SJCRH30 (cell line): ENCODE results near the gene TP53TG5. TPM values are rescaled to one million over a fixed set of nuclear protein-coding genes. Genes with fewer than 3 reads are reported as not detected.
A peak's percentile ranks its signal among the peaks of the same experiment; 100 is the strongest.
"Not testable (repeated sequence)": the region's sequence is repeated elsewhere in the genome, so short reads cannot be mapped to it uniquely, and the experiment has no call there.

Experiments
- DNase-seq, 2 experiments: peaks; one replicate each; pipeline ENCODE4 v3.0.0-alpha.2; 2015 to 2020
- H3K27ac ChIP-seq: fragments of 250-450 bp; sonication (Bioruptor Pico); 2 replicates; pipeline ENCODE4 v1.5.1; 2020; ENCODE audit warnings: mild to moderate bottlenecking, moderate library complexity
- H3K27me3 ChIP-seq: fragments of 250-450 bp; sonication (Bioruptor Pico); 2 replicates; pipeline ENCODE4 v1.5.1; 2020; ENCODE audit warnings: mild to moderate bottlenecking, moderate library complexity
- H3K36me3 ChIP-seq: fragments of 250-450 bp; sonication (Bioruptor Pico); 2 replicates; pipeline ENCODE4 v1.5.1; 2020; ENCODE audit warnings: mild to moderate bottlenecking, moderate library complexity
- H3K4me1 ChIP-seq: fragments of 250-450 bp; sonication (Bioruptor Pico); 2 replicates; pipeline ENCODE4 v1.5.1; 2020; ENCODE audit warnings: mild to moderate bottlenecking, moderate library complexity
- H3K4me3 ChIP-seq: fragments of 250-450 bp; sonication (Bioruptor Pico); 2 replicates; pipeline ENCODE4 v1.5.1; 2020; ENCODE audit warnings: mild to moderate bottlenecking, moderate library complexity
- H3K9me3 ChIP-seq: fragments of 250-450 bp; sonication (Bioruptor Pico); replicated peaks from 2 replicates; pipeline ENCODE4 v1.5.1; 2020; ENCODE audit warnings: mild to moderate bottlenecking, moderate library complexity
- total RNA-seq: library from RNA; depleted of rRNA; stranded (reverse); fragments of >200 nt; shearing (Covaris generic); gene quantifications from 2 replicates; pipeline ENCODE4 v1.2.3, GENCODE V29; 2014

Gene TP53TG5
- total RNA-seq, 1 experiment from 2014 or later: not detected

GRCh38 chr20:45365444-45365970 lies 12.6 kb downstream of the TP53TG5 start:
- Histone ChIP-seq H3K36me3 (peaks cover 7% of the 10 kb centered on the region; the same call in 1 of the 2 replicates), H3K9me3 (no peaks in the 10 kb centered on the region), H3K4me3 (no peak overlapping the region), H3K4me1 (peaks cover 11% of the 10 kb centered on the region), H3K27ac (no peak overlapping the region), H3K27me3 (no peaks in the 10 kb centered on the region)
- DNase-seq: no peak

GRCh38 chr20:45363611-45364492 lies 14.3 kb downstream of the TP53TG5 start:
- Histone ChIP-seq H3K4me1 (peaks cover 27% of the 10 kb centered on the region), H3K9me3 (no peaks in the 10 kb centered on the region), H3K4me3 (peak overlapping the region; percentile 78), H3K36me3 (peaks cover 7% of the 10 kb centered on the region; the same call in 1 of the 2 replicates), H3K27me3 (no peaks in the 10 kb centered on the region), H3K27ac (peak overlapping the region; percentile 75)
- DNase-seq: no peak

- Histone ChIP-seq H3K4me3 (peak within 1 kb of the TSS; percentile 78), H3K27ac (peak within 1 kb of the TSS; percentile 75), H3K4me1 (peaks cover 36% of the 10 kb centered on the region), H3K27me3 (no peaks in the 10 kb centered on the region), H3K9me3 (no peaks in the 10 kb centered on the region), H3K36me3 (peaks cover 7% of the 10 kb centered on the region; the same call in 1 of the 2 replicates)
- peak; percentile 100 for DNase-seq
Measured at GRCh38 chr20:45362804-45363610, 15.1 kb downstream of the TP53TG5 start, which contains the start of gene SYS1. Gene SYS1, plus strand, starts transcription at chr20:45363156. Its CDS starts 376 bp downstream, at chr20:45363532.

DNA sequence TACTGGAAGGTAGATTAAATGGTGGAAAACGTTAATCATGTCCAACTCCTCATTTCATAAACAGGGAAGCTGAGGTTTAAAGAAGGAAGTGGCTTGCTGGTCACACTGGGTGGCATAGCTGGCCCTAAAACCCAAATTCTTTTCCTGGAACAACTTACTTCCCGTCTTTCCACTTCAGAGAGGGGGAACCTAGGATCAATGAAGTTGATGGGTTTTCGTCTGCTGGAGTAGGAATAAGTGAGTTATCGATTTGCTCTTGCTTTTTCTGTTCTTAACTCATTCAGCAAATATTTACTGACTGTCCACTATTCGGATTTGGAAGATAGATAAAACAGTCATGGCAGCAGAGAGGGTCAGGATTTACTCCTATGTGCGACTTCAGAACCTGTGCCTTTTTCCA lies 16.3 kb downstream of the TP53TG5 start:
- no peak overlapping the region for H3K4me3 ChIP-seq
- no peak for DNase-seq
- no peak overlapping the region for H3K27ac ChIP-seq
- H3K4me1 ChIP-seq: peaks cover 39% of the 10 kb centered on the region
- no peaks in the 10 kb centered on the region for H3K27me3 ChIP-seq
- H3K36me3 ChIP-seq: 0 out of 2 replicates have a peak, but pooled peaks cover 3% of the 10 kb centered on the region
- H3K9me3 ChIP-seq: no peaks in the 10 kb centered on the region

GRCh38 chr20:45359406-45360148 lies 18.5 kb downstream of the TP53TG5 start:
- H3K36me3 ChIP-seq: no peaks in the 10 kb centered on the region
- H3K4me3 ChIP-seq: no peak overlapping the region
- peak overlapping the region; percentile 81 for H3K27ac ChIP-seq
- DNase-seq: peak; percentile 87 to 93
- peaks cover 47% of the 10 kb centered on the region for H3K4me1 ChIP-seq
- no peaks in the 10 kb centered on the region for H3K9me3 ChIP-seq
- H3K27me3 ChIP-seq: no peaks in the 10 kb centered on the region

DNA sequence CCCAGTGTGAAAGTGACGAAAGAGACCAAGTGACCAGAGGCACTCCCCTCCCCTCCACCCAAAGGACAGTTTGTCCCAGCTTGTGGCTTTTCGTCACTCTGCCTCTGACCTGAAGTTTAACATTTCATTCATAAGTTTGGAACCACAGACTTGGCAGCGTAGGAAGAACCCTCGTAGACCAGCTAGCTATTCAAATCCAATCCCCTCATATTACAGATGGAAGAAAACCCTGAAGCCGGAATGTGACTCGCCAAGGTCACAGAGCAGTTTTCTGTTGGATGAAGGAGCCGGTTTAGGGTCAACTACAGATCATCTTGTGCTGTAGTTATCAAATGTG lies 19.1 kb downstream of the TP53TG5 start:
- no peaks in the 10 kb centered on the region for H3K9me3 ChIP-seq
- DNase-seq: peak in 1 of 2 experiments; percentile 54

GRCh38 chr20:45358282-45359068 lies 19.6 kb downstream of the TP53TG5 start:
- no peak overlapping the region for H3K4me3 ChIP-seq
- H3K27ac ChIP-seq: peak overlapping the region; percentile 81; the same call in 1 of the 2 replicates
- H3K27me3 ChIP-seq: no peaks in the 10 kb centered on the region
- H3K4me1 ChIP-seq: peaks cover 50% of the 10 kb centered on the region
- no peaks in the 10 kb centered on the region for H3K36me3 ChIP-seq
- H3K9me3 ChIP-seq: no peaks in the 10 kb centered on the region
- peak in 1 of 2 experiments; percentile 43 for DNase-seq

More for the DNA sequence above, 19.1 kb downstream of the TP53TG5 start:
- Histone ChIP-seq H3K27ac (peak overlapping the region; percentile 81), H3K27me3 (no peaks in the 10 kb centered on the region), H3K36me3 (no peaks in the 10 kb centered on the region), H3K4me3 (no peak overlapping the region), H3K4me1 (peaks cover 50% of the 10 kb centered on the region)

DNA sequence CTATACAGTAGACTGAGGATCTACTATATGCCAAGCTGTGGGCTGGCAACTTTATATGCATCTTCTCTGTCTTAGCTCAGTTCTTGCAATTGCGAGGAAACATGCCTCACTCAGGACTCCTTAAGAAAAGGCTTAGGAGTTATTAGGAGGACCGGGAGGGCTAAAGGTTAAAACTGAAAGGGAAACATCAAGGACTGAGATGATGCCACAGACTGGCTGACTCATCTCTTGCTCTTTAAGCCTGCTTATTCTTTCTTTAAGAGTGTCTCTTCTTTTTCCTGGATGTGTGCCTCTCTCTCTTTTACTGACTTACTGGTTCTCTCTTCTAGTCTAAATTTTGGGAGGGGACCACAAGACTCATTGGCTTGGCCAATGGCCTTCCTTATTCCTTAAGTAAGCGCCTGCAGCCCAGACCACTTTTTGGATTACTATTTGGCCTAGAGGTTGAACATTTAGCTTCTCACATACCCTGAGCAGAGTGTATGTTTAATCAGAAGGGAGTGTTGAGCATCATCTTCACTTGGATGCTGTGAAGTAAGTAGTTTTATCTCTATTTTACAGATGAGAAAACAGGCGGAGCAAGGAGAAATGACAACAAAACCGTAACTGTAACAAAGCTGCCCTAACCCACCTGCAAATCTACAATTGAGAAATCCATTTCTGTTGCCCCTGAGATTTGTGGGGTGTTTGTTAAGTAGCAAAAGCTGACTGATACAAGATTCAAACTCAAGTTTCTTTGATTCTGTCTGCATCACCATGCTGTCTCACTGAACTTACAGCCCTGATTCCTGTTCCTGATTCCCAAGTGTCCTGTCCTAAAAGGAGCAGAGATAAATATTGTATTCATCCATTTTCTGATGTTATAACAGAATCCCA lies 22.7 kb downstream of the TP53TG5 start:
- no peaks in the 10 kb centered on the region for H3K27me3 ChIP-seq
- H3K4me1 ChIP-seq: peaks cover 39% of the 10 kb centered on the region
- H3K9me3 ChIP-seq: no peaks in the 10 kb centered on the region
- H3K36me3 ChIP-seq: no peaks in the 10 kb centered on the region
- no peak overlapping the region for H3K4me3 ChIP-seq
- no peak for DNase-seq
- H3K27ac ChIP-seq: no peak overlapping the region

DNA sequence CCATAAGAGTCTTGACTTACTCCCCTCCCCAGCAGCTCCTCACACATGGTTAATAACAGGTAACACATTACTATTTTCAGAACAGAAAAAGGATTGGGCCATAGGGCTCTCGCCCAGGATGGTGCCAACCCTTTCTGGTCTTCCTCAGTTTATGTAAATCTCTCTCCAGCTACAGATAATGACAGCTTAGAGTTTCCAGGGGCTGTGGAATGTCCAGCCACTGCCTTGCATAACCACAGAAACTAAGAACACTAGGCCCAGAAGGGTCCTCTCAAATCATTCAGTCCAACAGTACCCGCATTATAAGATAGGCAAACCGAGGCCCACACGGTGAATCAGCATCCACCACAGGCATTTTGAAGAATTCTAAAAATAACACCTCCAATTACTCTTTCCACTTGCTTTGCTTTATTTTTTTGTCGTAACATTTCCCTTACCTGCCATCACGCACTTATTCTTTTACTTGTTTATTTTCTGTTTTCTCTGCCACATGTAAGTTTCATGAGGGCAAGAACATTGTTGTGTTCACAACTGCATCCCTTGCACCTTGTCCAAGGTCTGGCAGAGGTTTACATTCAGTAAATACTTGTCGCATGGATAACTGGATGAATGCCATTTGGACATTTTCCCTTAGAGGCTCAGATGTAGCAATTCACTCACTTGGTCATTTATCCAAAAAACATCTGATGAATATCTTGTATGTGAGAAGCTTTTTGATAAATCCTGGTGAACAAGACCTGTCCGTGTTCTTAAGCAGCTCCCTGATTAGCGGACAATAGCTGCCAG lies 23.5 kb downstream of the TP53TG5 start:
- DNase-seq: no peak
- H3K4me3 ChIP-seq: no peak overlapping the region
- no peak overlapping the region for H3K27ac ChIP-seq

GRCh38 chr20:45353746-45354145 lies 24.4 kb downstream of the TP53TG5 start:
- no peak overlapping the region for H3K27ac ChIP-seq

More for the DNA sequence above, 23.5 kb downstream of the TP53TG5 start:
- H3K36me3 ChIP-seq: no peaks in the 10 kb centered on the region
- peaks cover 31% of the 10 kb centered on the region for H3K4me1 ChIP-seq
- no peaks in the 10 kb centered on the region for H3K9me3 ChIP-seq
- H3K27me3 ChIP-seq: no peaks in the 10 kb centered on the region

GRCh38 chr20:45352729-45353128 lies 25.4 kb downstream of the TP53TG5 start:
- H3K9me3 ChIP-seq: no peaks in the 10 kb centered on the region
- no peak overlapping the region for H3K27ac ChIP-seq
- H3K27me3 ChIP-seq: no peaks in the 10 kb centered on the region
- no peak for DNase-seq
- no peaks in the 10 kb centered on the region for H3K36me3 ChIP-seq
- H3K4me3 ChIP-seq: no peak overlapping the region
- peaks cover 19% of the 10 kb centered on the region for H3K4me1 ChIP-seq

More at GRCh38 chr20:45353746-45354145, 24.4 kb downstream of the TP53TG5 start:
- no peak for DNase-seq
- Histone ChIP-seq H3K4me1 (peaks cover 25% of the 10 kb centered on the region), H3K9me3 (no peaks in the 10 kb centered on the region), H3K27me3 (no peaks in the 10 kb centered on the region), H3K4me3 (no peak overlapping the region), H3K36me3 (no peaks in the 10 kb centered on the region)

- peaks cover 29% of the 10 kb centered on the region for H3K4me1 ChIP-seq
- not testable (repeated sequence) for H3K27me3 ChIP-seq, H3K4me3 ChIP-seq, H3K27ac ChIP-seq, H3K36me3 ChIP-seq, H3K9me3 ChIP-seq, DNase-seq
Measured at GRCh38 chr20:45350795-45351194, 27.3 kb downstream of the TP53TG5 start.
